CD4-positive, alpha-beta T cell treated with Interleukin-4 for 4 hours (primary cell): Measurements from ENCODE around the gene CARD9.
A peak's percentile ranks its signal among the peaks of the same experiment; 100 is the strongest.

Source experiments
- DNase-seq: peaks from one replicate; pipeline ENCODE4 v3.0.0-alpha.2; 2020

CARD9 gene

GRCh38 chr9:136400038-136400834 is 26.8 kb upstream of the CARD9 start, which contains the start of gene SNAPC4:
Gene SNAPC4 (minus strand): TSS chr9:136400170. CDS start chr9:136398428, 1,742 bp downstream.
- peak; percentile 80 for DNase-seq

- DNase-seq = peak; percentile 30
These were observed 25.9 kb upstream of the CARD9 start for GRCh38 chr9:136399176-136400037.

GRCh38 chr9:136398286-136398685 is 24.8 kb upstream of the CARD9 start:
- no peak for DNase-seq

- DNase-seq = no peak
These were observed 24.2 kb upstream of the CARD9 start for GRCh38 chr9:136397643-136398042.

GRCh38 chr9:136396219-136396515 is 22.7 kb upstream of the CARD9 start:
- no peak for DNase-seq

- DNase-seq = no peak
These were observed 22.1 kb upstream of the CARD9 start for GRCh38 chr9:136395345-136396218.

- DNase-seq = no peak
These were observed 21.5 kb upstream of the CARD9 start for GRCh38 chr9:136395020-136395340.

- DNase-seq = no peak
These were observed 21.0 kb upstream of the CARD9 start for GRCh38 chr9:136394312-136395019.

- DNase-seq = no peak
These were observed 20.1 kb upstream of the CARD9 start for GRCh38 chr9:136393531-136393930.

- DNase-seq = no peak
These were observed 19.3 kb upstream of the CARD9 start for GRCh38 chr9:136392538-136393449.

- no peak for DNase-seq
These were observed 18.5 kb upstream of the CARD9 start for GRCh38 chr9:136391737-136392537.

GRCh38 chr9:136389396-136389795 is 15.9 kb upstream of the CARD9 start:
- no peak for DNase-seq

GRCh38 chr9:136387217-136387616 is 13.7 kb upstream of the CARD9 start:
- no peak for DNase-seq

GRCh38 chr9:136386018-136386417 is 12.5 kb upstream of the CARD9 start:
- DNase-seq = no peak

GRCh38 chr9:136385015-136385414 is 11.5 kb upstream of the CARD9 start:
- DNase-seq = peak; percentile 46

GRCh38 chr9:136383436-136383835 is 10.0 kb upstream of the CARD9 start:
- DNase-seq = no peak

GRCh38 chr9:136381966-136382513 is 8.6 kb upstream of the CARD9 start:
- no peak for DNase-seq

GRCh38 chr9:136381311-136381710 is 7.8 kb upstream of the CARD9 start:
- DNase-seq = no peak

- no peak for DNase-seq
These were observed 6.9 kb upstream of the CARD9 start for GRCh38 chr9:136380381-136380780.

- DNase-seq = no peak
These were observed 6.4 kb upstream of the CARD9 start for GRCh38 chr9:136379891-136380290.
